Spleen (tissue), 11 donors: ENCODE results near the gene HOXD4. TPM values are rescaled to one million over a fixed set of nuclear protein-coding genes. Genes with fewer than 3 reads are reported as not detected.

Source experiments
- DNase-seq: peaks from one replicate; pipeline ENCODE4 v3.0.0-alpha.2; 2020
- H3K27ac ChIP-seq, 8 donors: fragments of 200-600 bp; sonication (generic) in 7 of 8; 1 replicate in 4 of 8; 2 replicates in 4 of 8; pipeline versions ENCODE4 v1.5.0 to v1.8.0; 2016 to 2021; ENCODE audit warnings: inconsistent platforms in 4 of 8, mild to moderate bottlenecking in 4 of 8, moderate library complexity in 1 of 8
- H3K27me3 ChIP-seq, 7 donors: fragments of 200-600 bp; sonication (generic) in 6 of 7; replicated peaks in 1 of 7; 1 replicate in 4 of 7; 2 replicates in 3 of 7; pipeline versions ENCODE4 v1.5.0 to v1.8.0; 2016 to 2021; ENCODE audit warnings: inconsistent platforms in 3 of 7, mild to moderate bottlenecking in 1 of 7
- H3K36me3 ChIP-seq, 6 donors: fragments of 200-600 bp; sonication (generic) in 5 of 6; 1 replicate in 4 of 6; 2 replicates in 2 of 6; pipeline versions ENCODE4 v1.5.0 to v1.8.0; 2016 to 2021; ENCODE audit warnings: inconsistent platforms in 2 of 6
- H3K4me1 ChIP-seq, 6 donors: fragments of 200-600 bp; sonication (generic) in 5 of 6; 1 replicate in 3 of 6; 2 replicates in 3 of 6; pipeline versions ENCODE4 v1.5.0 to v1.8.0; 2016 to 2021; ENCODE audit warnings: inconsistent platforms in 3 of 6
- H3K4me3 ChIP-seq, 8 donors: fragments of 200-600 bp; sonication (generic) in 7 of 8; 1 replicate in 4 of 8; 2 replicates in 4 of 8; pipeline versions ENCODE4 v1.5.0 to v1.8.0; 2016 to 2021; ENCODE audit warnings: inconsistent platforms in 4 of 8, mild to moderate bottlenecking in 4 of 8, moderate library complexity in 2 of 8
- H3K9me3 ChIP-seq, 8 donors: fragments of 200-600 bp; sonication (generic) in 7 of 8; 1 replicate in 4 of 8; 2 replicates in 4 of 8; pipeline versions ENCODE4 v1.5.0 to v1.8.0; 2016 to 2021; ENCODE audit warnings: inconsistent platforms in 4 of 8
- POLR2A ChIP-seq, 3 donors: fragments of 450-650 bp; IDR thresholded peaks; one replicate each; pipeline ENCODE4 v1.5.1; 2017; ENCODE audit warnings: antibody characterized with exemption in 3 of 3, mild to moderate bottlenecking in 1 of 3
- POLR2AphosphoS5 ChIP-seq, 3 donors: sonication (generic); formaldehyde crosslinking; IDR thresholded peaks; one replicate each; pipeline ENCODE4 v1.5.1; 2017; ENCODE audit warnings: antibody characterized with exemption in 3 of 3
- WGBS, 5 donors: extraction: QIAGEN DNeasy Blood & Tissue Kit in 3 of 5; methylation state at CpG; one replicate each; pipeline versions ENCODE4 v1.1.5 to v1.1.7; 2013 to 2018; 5-methylcytosine and 5-hydroxymethylcytosine counted together
- intact Hi-C: fragments of 100-400 bp; cut with DNase I; formaldehyde crosslinking; loops from one replicate; pipeline ENCODE4 v1.15.0; 2023; ENCODE audit warnings: low total_unique reads
- polyA plus RNA-seq, 3 donors: library from polyadenylated mRNA; stranded (reverse); fragments of 200-250 nt; gene quantifications; one replicate each; pipeline ENCODE4 v1.2.1, GENCODE V29; 2013
- total RNA-seq, 7 donors: library from RNA; depleted of rRNA in 3 of 7; stranded (reverse); fragments of >200 nt in 3 of 7; fragmentation: NEBNext Ultra II Directional in 4 of 7; extraction: Animal tissue kit (Norgen Biotek cat#: 25700) in 4 of 7; gene quantifications; one replicate each; pipeline versions ENCODE4 v1.1.0 to v1.2.1, GENCODE V29; 2016 to 2021
- TF ChIP-seq, protein P1 (sequence below), 11 experiments: fragments of 200-600 bp in 7 of 11; fragments of 450-650 bp in 4 of 11; sonication (generic) in 4 of 11; IDR thresholded peaks in 8 of 11; conservative IDR thresholded peaks in 3 of 11; 1 replicate in 7 of 11; 2 replicates in 4 of 11; pipeline versions ENCODE4 v1.4.0 to v1.8.0; 2016 to 2021; ENCODE audit warnings: antibody characterized with exemption in 11 of 11, inconsistent platforms in 4 of 11, mild to moderate bottlenecking in 1 of 11
- donor health status: healthy with polysubstance abuse.
- donor health status: DM: no; HTN: no; CAD: no; lungs with moderate emphysema.
- donor health status: DM: no; HTN: no; CAD: no.
- donor health status: Bipolar disorder and iron deficiency.
- donor health status: healthy.
- donor health status: DM: no; HTN: no; CAD: no.
- donor health status: DM: yes; HTN: yes; CAD: no.

HOXD4 gene
- total and polyA plus RNA-seq, 10 donors = 0.88 to 9.8 (median 6.5) TPM

DNA sequence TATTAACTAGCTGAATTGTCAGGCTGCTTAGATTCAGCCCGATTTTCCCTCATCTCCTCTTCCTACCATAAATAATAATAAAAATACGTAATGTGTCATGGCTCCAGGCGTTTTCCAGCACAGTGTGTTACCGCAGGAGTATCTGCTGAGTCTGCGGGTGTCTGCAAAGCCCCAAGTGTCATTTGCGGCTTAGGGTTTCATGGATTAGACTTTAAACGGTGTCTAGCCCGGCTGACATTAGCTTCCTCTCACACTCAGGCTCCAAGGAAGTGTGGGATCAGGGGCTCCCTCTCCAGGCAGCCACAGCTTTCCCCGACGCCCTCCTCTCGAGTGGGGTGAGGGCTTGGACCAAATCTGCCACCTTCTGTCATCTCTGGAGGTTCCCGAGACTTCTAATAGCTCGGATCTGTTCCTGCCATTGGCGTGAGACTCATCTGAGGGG lies 23.1 kb downstream of the HOXD4 start:
- TF ChIP-seq, protein P1, sequence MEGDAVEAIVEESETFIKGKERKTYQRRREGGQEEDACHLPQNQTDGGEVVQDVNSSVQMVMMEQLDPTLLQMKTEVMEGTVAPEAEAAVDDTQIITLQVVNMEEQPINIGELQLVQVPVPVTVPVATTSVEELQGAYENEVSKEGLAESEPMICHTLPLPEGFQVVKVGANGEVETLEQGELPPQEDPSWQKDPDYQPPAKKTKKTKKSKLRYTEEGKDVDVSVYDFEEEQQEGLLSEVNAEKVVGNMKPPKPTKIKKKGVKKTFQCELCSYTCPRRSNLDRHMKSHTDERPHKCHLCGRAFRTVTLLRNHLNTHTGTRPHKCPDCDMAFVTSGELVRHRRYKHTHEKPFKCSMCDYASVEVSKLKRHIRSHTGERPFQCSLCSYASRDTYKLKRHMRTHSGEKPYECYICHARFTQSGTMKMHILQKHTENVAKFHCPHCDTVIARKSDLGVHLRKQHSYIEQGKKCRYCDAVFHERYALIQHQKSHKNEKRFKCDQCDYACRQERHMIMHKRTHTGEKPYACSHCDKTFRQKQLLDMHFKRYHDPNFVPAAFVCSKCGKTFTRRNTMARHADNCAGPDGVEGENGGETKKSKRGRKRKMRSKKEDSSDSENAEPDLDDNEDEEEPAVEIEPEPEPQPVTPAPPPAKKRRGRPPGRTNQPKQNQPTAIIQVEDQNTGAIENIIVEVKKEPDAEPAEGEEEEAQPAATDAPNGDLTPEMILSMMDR (IDR thresholded peaks at IDR 0.05 in 8 of 11, conservative IDR thresholded peaks at IDR 0.05 in 3 of 11) = no peak
- no peak for TF ChIP-seq POLR2A (IDR thresholded peaks at IDR 0.05)
- no peak for TF ChIP-seq POLR2AphosphoS5 (IDR thresholded peaks at IDR 0.05)
- H3K4me3 ChIP-seq = peak overlapping the region in 1 of 8 donors; percentile 22
- WGBS, 5 donors = 7 to 14% (median 9%) methylated on average over 12 to 14 of the region's 14 CpGs

DNA sequence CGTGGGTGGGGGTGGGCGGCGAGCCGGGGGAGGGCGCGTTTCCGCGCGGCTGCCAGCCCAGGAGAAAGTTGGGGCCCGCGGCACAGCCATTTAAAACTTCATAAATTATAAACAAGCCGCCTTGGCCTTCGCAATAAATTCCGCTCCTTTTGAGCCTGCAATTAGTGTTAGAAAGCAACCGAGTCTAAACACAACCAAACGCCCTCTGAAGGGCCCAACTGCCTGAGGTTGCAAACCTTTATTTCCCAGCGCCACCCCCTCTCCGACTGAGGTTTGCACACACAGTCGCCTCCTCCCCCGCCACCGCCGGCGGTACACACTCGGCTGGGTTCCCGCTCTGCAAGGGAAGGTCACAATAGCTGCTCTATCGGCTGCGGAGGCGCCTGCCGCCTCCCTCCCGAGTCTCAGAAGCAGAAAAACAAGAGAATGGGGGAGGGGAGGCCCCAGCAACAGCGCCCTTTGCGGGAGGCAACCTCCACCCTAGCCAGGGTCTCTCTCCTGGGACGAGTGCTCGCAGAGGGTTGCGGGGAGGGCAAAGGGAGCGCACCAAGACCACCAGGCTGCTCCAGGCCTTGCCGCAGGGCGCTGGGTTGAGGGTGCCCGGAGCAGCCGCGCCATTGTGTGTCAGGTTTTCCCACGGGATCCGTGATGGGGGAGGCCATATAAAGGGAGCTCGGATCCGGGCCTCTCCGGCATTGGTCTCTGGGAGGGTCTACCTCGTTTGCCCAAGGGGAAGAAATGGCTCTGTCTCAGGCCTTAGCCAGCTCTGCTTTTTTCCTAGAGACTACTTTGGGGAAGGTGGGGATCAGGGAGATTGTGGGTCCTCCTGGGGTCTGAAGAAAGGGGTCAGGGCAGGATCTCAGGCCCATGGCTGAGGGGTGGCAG lies 23.7 kb downstream of the HOXD4 start:
- Histone ChIP-seq H3K4me1 (peaks cover 5 to 36% (median 21%) of the 10 kb centered on the region in 6 donors), H3K9me3 (no peaks in the 10 kb centered on the region), H3K36me3 (peaks cover 0 to 7% (median 0%) of the 10 kb centered on the region in 6 donors), H3K4me3 (peak overlapping the region in 1 of 8 donors; percentile 22), H3K27ac (no peak overlapping the region), H3K27me3 (peaks cover 6 to 100% (median 73%) of the 10 kb centered on the region in 7 donors)
- WGBS, 5 donors = 16 to 23% (median 20%) methylated on average over 38 to 47 of the region's 47 CpGs
- no peak for DNase-seq
- TF ChIP-seq POLR2A (IDR thresholded peaks at IDR 0.05) (no peak), POLR2AphosphoS5 (IDR thresholded peaks at IDR 0.05) (no peak)
- TF ChIP-seq, protein P1 (IDR thresholded peaks at IDR 0.05 in 8 of 11, conservative IDR thresholded peaks at IDR 0.05 in 3 of 11) = no peak
- intact Hi-C loops = no loop called here

More for the DNA sequence above, 23.1 kb downstream of the HOXD4 start:
- peaks cover 5 to 36% (median 21%) of the 10 kb centered on the region in 6 donors for H3K4me1 ChIP-seq
- no peaks in the 10 kb centered on the region for H3K9me3 ChIP-seq
- DNase-seq = no peak
- intact Hi-C loops = no loop called here
- no peak overlapping the region for H3K27ac ChIP-seq
- peaks cover 6 to 100% (median 72%) of the 10 kb centered on the region in 7 donors for H3K27me3 ChIP-seq
- H3K36me3 ChIP-seq = peaks cover 0 to 7% (median 0%) of the 10 kb centered on the region in 6 donors

DNA sequence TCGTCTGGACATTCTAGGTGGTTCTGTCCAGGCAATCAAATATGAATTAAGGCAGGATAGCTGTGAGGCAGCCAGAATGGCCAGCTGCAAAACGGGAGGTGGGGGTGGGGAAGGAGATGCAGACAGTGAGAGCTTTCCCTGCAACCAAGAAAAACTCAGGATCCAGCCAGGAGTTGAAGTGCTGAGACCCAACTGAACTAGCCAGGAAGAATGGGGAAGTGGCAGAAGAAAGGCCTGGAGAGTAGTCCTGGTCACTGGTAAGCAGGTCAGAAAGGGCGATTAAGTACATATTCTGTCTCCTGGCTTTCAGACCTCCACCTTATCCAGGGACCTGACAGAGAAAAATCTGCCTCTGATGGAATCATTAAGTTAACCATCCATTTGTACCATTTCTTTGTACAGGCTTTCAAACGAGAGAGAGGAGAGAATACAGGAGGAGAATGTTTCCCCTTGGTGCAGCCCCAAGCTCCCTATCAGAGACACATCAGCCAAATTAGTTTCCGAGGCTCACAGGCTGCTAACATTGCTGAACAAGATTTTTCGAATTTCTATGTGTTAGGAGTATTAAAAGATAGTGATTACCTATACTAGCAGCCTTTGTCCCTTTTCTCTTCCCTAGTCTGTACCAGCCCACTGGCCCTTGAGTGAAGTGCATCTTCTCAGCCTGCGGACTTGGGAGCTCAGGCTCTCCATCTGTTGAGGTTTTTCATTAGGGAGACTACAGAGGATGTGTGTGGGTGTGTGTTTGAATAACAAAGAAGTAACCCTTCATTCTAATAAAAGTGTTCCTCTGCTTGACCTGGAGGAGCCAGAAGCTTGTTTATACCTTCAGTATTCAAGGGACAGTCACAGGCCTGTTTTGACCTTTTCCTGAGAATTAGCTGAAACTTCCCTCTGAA lies 24.6 kb downstream of the HOXD4 start:
- Histone ChIP-seq H3K27me3 (peaks cover 6 to 100% (median 67%) of the 10 kb centered on the region in 7 donors), H3K4me3 (no peak overlapping the region), H3K36me3 (peaks cover 0 to 7% (median 0%) of the 10 kb centered on the region in 6 donors), H3K4me1 (peaks cover 5 to 36% (median 21%) of the 10 kb centered on the region in 6 donors), H3K9me3 (no peaks in the 10 kb centered on the region), H3K27ac (no peak overlapping the region)
- WGBS, 5 donors = 64 to 67% (median 66%) methylated on average over 7 of the region's 7 CpGs
- intact Hi-C loops = no loop called here
- no peak for DNase-seq
- TF ChIP-seq POLR2AphosphoS5 (IDR thresholded peaks at IDR 0.05) = no peak
- no peak for TF ChIP-seq POLR2A (IDR thresholded peaks at IDR 0.05)
- TF ChIP-seq, protein P1 (IDR thresholded peaks at IDR 0.05 in 8 of 11, conservative IDR thresholded peaks at IDR 0.05 in 3 of 11) = no peak
